Fibroblast of villous mesenchyme (primary cell): ENCODE data around the gene KYNU. TPM values are rescaled to one million over a fixed set of nuclear protein-coding genes. Genes with fewer than 3 reads are reported as not detected.

Source experiments
- DNase-seq: peaks from one replicate; pipeline ENCODE4 v3.0.0-alpha.2; 2010; ENCODE audit warnings: low read depth
- H3K4me3 ChIP-seq: 2 replicates; pipeline ENCODE4 v1.5.1; 2011; ENCODE audit warnings: low read depth, mild to moderate bottlenecking, low read length
- total RNA-seq: library from RNA; depleted of rRNA; stranded (reverse); fragments of >200 nt; gene quantifications from 2 replicates; pipeline ENCODE4 v1.2.3, GENCODE V29; 2012
- TF ChIP-seq, protein P1 (sequence below): IDR thresholded peaks from 2 replicates; pipeline ENCODE4 v1.5.1; 2012; ENCODE audit warnings: low read depth, mild to moderate bottlenecking, low read length; ENCODE audit not compliant: insufficient read depth

Gene KYNU
- total RNA-seq, 1 donor, result 0.43 TPM

DNA sequence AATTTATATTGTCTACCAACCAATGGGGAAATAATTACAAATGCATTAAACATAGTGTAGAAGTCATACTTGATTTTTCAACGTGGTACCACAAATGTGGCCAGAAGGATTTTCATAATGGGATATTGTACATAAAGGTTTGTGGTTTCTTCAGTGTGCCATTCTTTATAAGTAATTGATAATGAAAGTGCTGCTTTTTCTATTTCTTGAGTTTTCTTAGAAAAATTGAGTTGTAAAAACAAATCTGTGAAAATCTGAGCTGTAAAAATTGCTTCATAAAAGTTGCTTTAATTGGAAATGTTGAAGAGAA is 103.6 kb downstream of the KYNU start:
- no peak for DNase-seq
- TF ChIP-seq, protein P1, sequence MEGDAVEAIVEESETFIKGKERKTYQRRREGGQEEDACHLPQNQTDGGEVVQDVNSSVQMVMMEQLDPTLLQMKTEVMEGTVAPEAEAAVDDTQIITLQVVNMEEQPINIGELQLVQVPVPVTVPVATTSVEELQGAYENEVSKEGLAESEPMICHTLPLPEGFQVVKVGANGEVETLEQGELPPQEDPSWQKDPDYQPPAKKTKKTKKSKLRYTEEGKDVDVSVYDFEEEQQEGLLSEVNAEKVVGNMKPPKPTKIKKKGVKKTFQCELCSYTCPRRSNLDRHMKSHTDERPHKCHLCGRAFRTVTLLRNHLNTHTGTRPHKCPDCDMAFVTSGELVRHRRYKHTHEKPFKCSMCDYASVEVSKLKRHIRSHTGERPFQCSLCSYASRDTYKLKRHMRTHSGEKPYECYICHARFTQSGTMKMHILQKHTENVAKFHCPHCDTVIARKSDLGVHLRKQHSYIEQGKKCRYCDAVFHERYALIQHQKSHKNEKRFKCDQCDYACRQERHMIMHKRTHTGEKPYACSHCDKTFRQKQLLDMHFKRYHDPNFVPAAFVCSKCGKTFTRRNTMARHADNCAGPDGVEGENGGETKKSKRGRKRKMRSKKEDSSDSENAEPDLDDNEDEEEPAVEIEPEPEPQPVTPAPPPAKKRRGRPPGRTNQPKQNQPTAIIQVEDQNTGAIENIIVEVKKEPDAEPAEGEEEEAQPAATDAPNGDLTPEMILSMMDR, result no peak
- H3K4me3 ChIP-seq, result no peak overlapping the region

DNA sequence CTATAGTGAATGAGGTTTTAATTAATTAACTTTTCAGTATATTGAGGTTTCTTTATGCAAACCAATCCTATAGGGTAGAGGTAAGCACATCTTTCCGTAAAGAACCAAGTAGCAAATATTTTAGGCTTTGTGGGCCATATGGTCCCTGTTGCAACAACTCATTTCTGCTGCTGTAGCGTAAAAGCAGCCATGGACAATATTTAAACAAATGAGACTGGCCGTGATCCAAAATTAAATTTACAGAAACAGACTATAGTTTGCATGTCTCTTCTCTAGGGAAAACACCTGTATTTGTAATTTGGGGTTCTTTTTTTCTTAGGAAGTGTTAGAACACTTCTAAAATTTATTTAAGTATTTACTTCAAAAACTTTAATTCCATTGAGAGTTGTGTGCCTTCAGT is 104.3 kb downstream of the KYNU start:
- no peak for DNase-seq
- no peak overlapping the region for H3K4me3 ChIP-seq
- TF ChIP-seq, protein P1, result no peak

- TF ChIP-seq, protein P1, result no peak
- H3K4me3 ChIP-seq, result no peak overlapping the region
- no peak for DNase-seq
Measured at GRCh38 chr2:142983174-142983573, 105.7 kb downstream of the KYNU start.

DNA sequence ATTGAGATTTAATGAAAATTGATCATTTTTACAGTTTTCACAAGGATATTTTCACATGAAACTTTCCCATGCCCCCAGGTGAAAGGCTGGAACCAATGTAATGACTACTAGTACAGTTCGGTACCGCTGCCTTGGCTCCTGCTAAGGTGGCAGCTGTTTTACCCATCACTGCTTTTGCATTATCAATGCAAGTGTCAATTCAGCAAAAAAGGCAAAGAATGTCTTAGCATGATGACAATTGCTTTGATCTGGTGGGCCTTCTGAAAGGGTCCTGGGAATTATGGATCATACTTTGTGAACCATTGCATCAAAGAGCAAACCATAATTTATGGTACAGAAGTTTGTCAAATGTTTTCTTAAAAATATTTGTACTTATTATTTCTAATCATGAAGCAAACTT is 107.2 kb downstream of the KYNU start:
- H3K4me3 ChIP-seq, result no peak overlapping the region
- TF ChIP-seq, protein P1, result no peak
- DNase-seq, result no peak

GRCh38 chr2:142987044-142987443 is 109.6 kb downstream of the KYNU start:
- TF ChIP-seq, protein P1, result no peak
- no peak overlapping the region for H3K4me3 ChIP-seq
- DNase-seq, result no peak

DNA sequence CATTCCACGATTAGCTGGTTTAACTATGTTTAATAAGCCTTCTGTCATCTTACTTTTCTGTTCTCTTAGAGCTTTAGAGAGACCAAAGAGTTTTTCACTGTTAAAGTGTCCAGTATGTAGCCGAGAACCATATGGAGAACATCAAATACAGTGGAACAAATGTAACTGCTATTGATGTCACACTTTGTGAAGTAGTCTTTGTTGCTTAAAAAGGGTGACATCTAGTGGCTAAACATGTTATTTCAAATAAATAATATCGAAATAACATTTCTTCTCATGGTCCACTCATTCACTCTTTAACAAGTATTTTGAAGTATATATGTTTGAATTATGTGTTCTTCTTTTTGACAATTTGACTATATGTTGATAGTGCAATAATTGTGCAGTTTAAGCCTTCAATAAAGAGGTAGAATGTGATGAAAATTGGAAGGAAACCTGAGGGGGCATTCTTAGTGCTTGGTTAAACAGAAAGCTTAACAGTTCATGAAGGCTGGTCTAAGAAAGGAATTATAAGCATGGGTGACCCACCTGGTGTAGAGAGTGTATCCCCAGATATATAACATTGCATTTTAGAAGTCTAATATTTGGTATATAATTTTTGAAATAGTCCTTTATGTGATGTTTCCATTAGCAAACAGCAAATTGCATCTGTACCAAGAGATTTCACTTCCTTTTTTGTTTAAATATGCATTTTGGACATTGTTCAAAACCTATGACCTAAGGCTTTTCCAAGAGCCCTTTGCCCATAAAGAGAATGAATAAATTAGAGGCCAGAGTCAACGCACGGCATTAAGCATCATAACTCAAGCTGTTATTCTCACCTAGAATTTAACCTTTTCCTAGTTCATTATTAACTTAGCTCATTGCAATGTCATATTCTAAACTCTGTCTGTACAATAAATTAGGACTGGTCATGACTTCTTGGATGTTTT is 112.1 kb downstream of the KYNU start:
- no peak overlapping the region for H3K4me3 ChIP-seq
- TF ChIP-seq, protein P1, result peak; percentile 50
- DNase-seq, result peak; percentile 56
